GDM1 (cell line): ENCODE measurements around the gene SAMD1.
"Not testable (repeated sequence)": the region's sequence is repeated elsewhere in the genome, so short reads cannot be mapped to it uniquely, and the experiment has no call there.

Source experiments
- DNase-seq: peaks from one replicate; lab custom pipeline; 2025; lab: John Stamatoyannopoulos, UW

The SAMD1 gene

DNA sequence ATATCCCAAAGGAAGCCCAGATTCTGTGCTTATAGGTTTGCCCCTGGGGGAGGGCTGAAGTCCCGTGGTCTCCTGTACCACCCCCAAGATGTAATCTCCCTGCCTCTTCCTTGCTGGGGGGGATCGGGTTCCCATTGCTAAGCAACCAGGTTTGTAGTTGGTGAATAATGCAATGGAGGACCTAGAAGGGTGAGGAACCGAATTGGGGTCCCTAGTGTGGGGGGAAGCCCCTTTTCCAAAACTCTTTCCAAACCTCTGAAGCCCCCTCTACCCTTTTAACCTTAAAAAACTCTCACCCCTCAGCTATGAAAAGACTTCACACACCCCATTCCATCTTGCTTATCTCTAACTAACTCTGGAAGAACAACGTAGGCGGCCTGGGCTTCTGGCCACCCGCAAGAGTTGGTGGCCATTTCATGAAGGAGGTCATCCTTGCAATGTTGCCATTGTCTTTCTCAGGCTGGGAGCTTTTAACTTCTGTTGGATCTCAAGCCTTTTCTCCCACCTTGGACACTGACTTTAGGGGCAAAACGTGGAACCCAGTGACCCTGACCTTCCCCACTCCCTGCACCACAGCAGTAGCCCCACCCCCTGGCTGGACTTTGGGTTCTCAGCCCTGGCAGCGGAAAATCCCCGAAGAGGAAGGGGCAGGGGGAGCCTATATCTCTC, 29.3 kb downstream of the SAMD1 start:
- no peak for DNase-seq

DNA sequence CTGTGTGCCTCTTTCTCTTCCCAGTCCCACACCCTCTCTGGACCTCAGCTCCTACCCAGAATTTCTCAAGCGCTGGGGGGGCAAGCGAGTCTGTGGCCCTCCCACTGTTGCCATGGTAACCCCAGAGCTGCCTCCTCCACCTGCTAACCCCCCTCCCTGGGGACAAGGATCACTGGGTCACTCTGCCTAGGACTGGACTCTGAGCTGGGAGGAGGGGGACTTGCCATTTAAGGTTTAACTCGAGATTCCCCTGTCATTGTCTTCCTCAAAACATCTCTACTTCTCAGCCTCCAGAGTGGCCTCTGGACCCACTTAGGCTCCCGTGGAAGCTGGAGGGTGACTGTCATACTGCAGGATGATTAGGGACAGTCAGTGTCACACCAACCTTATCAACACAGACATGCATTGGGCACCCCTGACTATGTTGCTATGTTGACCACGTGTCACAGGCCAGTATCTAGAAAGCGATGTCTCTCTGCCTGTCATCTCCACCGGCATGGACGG, 30.8 kb downstream of the SAMD1 start:
- no peak for DNase-seq

DNA sequence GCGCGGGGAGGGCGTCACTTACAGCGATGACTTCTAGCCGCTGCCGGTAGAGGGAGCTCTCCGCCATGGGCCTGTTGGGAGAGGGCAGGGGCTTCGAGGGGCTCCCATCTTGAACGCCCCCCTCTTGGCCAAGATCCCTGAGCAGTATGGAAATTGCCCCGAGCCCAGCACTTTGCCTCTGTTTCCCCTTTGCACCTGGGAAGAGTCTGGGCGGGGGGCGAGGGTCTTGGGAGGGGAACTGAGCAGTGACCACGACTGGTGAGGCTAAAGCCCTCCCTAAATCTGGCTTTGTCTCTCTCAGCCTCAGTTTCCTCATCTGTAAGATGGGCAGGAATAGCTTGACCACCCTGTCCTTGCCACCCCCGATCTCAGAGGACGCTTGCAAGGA, 31.5 kb downstream of the SAMD1 start:
- DNase-seq = no peak

DNA sequence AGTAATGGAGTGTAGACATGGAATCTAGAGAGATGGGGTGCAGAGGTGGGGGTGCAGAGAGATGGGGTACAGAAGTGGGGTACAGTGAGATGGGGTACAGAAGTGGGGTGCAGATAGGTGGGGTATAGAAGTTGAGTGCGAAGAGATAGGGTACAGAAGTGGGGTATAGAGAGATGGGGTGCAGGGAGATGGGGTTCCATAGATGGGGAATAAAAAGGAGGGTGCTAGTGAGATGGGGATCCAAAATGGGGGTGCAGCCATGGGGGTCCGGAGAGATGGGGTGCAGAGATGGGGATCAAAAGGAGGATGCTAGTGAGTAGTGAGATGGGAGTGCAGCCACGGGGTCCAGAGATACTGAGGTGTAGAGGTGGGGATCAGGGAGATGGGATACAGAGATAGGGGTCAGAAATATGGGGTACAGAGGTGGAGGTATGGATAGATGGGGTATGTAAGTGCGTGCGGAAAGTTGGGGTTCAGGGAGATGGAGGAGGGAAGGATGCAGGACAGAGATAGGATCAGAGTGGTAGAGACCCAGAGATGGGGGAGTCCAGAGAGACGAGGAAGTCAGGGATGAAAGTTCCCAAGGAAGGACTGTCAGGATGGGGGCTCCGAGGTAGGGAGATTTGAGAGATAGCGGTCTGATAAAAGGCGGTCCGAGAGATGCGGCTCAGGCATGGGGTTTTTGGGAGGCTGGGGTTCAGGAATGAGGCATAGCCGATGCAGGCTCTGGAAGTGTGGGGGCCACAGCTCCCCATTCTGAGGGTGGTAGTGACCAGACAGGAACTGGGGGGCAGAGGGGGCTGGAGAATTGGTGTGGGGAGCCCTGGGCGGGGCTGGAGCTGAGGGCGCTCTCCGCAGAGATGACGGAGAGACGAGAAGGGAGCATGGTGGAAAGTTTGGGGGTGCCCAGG, 32.1 kb downstream of the SAMD1 start:
- DNase-seq = no peak

DNA sequence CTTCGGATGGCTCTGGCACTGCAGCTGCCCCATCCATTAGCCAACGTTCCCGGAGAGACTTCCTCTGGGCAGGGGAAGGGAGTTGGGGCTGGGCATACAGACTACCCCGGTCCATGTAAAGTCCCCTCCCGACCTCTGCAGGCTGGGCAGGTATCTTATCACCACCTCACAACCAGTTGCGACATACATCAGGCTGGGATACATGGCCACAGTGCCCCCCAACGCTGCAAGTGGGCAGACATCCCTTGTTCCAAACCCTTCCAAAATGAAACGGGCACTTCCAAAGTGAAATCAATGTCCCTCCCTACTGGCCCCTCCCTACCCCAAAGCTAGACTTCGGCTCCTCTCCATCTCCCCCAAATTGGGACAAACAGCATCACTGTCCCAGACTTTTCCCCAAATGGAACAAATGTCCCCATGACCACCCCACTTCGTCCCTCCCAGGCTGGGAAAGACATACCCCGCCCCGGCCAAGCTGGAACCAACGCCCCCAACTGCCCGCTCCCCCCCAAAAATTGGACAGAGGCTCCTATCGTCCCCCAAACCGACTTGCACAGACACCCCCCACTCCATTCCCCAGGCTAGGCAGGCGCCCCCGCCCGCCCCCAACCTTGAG, 33.7 kb downstream of the SAMD1 start:
- DNase-seq = no peak

DNA sequence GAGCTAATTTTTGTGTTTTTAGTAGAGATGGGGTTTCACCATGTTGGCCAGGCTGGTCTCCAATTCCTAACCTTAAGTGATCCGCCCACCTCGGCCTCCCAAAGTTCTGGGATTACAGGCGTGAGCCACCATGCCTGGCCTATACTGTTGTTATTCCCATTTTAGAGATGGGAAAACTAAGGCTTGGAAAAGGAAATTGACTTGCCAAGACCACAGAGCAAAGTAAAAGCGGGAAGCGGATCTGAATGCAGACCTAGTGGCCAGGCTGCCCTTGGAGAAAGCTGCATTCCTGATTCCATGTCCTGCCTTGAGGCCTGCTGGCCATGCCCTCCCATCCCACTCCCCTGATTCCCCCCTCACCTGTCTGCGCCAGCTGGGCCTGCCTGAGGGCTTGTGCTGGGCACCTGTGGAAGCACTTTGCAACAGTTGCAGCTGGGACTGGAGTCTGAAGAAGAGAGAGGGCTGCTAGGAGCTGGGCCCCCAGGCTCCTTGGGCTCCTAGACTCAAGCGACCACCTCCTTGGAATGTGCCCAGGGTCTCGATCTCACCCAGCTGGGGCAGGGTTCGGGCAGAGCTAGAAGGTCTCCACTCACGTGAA, 34.4 kb downstream of the SAMD1 start:
- DNase-seq = no peak

DNA sequence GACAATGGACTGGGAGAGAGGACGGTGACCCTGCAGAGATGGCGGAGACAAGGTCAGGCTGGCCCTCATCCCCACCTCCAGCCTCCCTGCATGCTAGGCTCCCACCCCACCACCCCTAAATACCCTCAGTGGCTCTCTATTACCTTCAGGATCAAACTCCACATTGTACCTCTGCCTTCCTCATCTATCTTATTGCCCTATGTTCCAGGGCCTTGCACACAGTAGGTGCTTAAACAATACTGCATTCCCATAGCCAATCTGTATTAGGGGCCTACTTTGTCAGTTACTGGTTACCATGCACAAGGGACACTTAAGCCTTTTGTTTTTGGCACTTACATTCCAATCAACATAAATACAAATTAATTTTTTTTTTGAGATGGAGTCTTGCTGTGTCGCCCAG, 35.2 kb downstream of the SAMD1 start:
- no peak for DNase-seq

DNA sequence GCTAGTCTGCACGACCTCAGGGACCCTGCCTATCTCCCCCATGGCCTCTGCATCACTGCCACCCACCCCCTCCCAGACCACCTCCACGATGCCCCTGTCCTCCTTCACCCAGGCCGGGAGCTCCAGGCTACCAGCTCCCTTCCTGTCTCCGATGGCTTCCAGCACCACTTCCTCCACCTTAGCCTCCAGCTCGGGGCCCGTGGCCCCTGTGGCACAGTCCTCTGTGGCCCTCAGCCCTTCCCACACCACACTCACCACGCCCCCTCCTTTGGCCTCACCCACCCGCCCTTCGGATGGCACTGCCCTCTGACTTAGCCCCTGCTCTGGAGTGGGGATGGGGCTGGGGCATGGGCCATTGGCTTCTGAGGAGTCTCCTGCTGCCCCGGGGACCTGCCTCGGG, 35.8 kb downstream of the SAMD1 start:
- DNase-seq = no peak

DNA sequence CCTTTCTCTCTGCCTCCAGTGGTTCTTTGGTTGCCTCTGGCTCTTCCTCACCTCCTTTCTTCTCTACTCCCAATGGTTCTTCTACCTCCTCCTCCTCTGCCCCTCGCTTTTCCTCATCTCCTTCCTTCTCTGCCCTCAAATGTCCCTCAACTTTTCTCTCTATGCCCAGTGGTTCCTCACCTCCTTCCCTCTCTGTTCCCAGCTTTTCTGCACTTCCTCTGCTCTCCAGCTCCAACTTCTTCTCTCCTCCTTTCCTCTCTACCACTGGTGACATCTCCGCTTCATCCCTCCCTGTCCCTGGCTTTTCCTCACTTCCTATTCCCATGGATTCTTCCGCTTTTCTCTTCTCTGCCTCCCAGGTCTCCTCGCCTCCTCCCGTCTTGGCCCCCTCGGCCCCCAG, 36.5 kb downstream of the SAMD1 start:
- DNase-seq = no peak

DNA sequence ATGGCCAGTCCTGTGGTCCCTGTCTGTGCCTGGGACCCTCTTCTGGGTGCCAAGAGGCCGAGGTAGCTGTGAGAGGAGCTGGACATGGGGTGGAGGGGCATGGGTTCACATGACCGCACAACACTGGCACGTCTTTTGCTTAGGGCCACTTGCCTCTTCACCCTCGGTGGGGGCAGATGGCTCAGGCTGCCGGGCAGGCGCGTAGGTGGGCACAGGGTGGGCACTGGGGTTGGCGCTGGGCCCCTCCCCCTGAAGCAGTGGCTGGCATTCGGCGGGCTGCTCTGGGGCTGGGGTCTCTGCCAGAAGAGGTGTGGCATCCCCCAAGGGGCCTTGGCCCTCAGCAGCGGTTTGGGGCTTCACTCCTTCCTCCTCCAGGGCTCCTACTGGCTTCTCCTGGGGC, 37.1 kb downstream of the SAMD1 start:
- no peak for DNase-seq

DNA sequence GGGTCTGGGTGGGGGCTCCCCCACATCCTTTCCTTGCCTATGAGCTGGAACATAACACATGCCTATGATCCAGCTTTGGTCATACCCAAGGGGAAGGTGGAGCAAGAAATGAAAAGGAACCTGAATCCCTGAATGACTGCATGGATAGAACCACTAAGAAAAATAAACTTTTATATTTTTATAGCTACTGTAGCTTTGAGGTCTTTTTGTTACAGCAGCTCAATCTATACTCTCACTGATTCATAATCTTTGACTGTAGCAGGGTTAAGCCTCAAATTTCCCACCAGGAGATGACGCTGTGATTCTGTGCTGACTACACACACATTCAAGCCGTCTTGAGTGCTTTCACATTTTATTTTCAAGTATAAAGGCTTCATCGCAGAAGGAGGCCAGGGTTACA, 37.5 kb downstream of the SAMD1 start:
- DNase-seq = no peak

DNA sequence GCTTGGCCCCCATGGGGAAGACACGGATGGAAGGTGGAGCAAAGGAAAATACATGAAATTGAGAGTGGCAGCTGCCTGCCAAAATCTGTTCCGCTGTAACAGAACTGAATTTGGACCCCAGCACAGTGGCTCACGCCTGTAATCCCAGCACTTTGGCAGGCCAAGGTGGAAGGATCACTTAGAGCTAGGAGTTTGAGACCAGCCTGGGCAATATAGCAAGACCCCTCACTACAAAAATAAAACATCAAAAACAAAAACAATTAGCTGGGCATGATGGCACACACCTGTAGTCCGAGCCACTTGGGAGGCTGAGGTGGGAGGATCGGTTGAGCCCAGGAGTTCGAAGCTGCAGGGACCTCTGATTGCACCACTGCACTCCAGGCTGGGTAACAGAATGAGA, 38.1 kb downstream of the SAMD1 start:
- DNase-seq = no peak

DNA sequence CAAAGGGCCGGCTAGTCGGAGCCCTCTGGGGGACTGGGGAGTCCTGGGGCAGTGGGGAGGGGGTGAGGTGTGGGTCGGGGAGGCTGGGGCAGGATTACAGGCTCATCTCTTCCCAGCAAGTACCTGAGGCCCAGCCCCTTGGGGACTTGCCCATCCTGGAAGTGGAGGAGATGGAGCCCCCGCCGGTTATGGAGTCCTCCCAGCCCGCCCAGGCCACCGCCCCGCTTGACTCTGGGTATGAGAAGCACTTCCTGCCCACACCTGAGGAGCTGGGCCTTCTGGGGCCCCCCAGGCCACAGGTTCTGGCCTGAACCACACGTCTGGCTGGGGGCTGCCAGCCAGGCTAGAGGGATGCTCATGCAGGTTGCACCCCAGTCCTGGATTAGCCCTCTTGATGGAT, 38.6 kb downstream of the SAMD1 start:
- DNase-seq = no peak

DNA sequence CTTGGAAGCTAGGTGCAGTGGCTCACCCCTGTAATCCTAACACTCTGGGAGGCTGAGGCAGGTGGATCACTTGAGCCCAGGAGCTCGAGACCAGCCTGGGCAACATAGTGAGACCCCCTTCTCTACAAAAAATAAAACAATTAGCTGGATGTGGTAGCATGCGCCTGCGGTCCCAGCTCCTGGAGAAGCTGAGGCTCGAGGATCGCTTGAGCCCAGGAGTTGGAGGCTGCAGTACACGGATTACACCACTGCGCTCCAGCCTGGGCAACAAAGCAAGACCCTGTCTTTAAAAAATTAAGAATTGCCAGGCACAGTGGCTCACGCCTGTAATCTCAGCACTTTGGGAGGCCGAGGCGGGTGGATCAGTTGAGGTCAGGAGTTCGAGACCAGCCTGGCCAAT, 39.6 kb downstream of the SAMD1 start:
- DNase-seq = not testable (repeated sequence)

DNA sequence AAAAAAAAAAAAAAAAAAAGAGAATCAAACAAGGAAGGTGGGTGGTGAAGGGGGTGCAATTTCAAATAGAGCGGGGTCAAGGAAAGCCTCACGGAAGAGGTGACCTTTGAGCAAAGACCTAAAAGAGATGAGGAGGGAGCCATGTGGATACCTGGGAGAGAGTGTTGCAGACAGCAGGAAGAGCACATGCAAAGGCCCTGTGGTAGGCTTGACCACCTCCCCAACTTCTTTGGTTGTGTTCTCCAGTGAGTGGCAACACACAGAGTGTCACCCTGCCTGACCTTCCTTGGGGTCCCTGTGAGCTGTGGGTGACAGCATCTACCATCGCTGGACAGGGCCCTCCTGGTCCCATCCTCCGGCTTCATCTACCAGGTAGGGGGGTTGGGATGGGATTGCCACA, 40.0 kb downstream of the SAMD1 start:
- DNase-seq = no peak

DNA sequence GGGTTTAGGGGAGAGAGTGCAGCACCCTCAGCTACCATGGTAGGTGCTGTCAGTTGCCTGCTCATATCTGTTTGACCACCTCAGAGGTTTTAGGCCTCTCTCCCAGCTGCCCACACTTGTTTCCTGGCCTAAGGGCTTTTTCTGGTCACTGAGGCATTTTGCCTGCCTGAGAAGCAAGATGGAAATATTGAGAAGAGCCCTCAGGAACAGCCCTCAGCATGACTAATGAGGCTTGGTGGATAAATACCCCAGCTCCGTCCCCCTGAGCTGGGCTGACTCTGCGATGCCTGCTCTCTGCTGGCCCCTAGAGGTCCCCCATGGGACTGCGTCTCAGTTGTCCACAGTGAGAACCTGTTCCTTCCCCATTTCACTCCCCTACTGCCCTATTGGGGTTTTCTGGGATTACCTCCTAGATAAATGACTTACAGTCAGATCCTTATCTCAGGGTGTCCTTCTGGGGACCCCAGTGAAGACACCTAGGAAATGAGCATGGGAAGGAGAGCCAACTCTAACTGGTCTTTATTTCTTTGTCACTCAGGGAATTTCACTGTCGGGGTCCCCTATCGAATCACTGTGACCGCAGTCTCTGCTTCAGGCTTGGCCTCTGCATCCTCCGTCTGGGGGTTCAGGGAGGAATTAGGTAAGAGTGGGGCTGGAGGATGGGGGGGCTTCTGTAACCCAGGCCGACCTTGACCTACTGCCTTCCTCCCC, 42.0 kb downstream of the SAMD1 start:
- peak; percentile 22 for DNase-seq

DNA sequence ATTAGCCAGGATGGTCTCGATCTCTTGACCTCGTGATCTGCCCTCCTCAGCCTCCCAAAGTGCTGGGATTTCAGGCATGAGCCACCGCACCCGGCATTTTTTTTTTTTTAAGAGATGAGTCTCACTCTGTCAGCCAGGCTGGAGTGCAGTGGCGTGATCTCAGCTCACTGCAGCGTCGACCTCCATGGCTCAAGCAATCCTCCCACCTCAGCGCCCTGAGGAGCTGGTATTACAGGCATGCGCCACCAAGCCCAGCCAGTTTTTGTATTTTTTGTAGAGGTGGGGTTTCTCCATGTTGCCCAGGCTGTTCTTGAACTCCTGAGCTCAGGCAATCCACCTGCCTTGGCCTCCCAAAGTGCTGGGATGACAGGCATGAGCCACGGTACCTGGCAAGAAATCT, 42.7 kb downstream of the SAMD1 start:
- not testable (repeated sequence) for DNase-seq

DNA sequence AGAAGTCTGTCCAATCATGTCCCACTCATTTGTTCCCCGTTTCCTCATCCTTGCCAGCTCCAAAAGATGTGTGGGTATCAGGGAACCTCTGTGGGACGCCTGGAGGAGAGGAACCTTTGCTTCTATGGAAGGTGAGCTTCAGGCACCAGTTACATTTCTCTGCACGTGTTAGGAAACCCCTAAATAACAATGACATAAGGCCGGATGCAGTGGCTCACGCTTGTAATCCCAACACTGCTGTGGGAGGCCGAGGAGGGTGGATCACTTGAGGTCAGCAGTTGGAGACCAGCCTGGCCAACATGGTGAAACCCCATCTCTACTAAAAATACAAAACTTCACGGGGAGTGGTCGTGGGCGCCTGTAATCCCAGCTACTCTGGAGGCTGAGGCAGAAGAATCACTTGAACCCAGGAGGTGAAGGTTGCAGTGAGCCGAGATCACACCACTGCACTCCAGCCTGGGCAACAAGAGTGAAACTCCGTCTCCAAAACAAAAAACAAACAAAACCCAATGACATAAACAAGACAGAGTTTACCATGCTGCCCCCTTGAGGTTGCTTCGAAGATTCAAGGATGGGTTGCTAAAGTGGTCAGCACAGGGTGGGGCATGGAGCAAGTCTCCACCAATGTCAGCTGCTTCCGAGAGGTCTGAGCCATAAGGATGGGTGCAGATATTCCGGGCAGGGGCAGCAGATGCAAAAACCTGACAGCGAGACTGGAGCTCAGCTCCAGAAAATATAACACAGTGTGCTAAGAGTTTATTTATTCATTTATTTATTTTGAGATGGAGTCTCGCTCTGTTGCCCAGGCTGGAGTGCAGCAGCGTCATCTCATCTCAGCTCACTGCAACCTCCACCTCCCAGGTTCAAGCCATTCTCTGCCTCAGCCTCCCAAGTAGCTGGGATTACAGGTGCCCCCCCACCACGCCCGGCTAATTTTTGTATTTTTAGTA, 47.6 kb downstream of the SAMD1 start:
- DNase-seq = not testable (repeated sequence)

DNA sequence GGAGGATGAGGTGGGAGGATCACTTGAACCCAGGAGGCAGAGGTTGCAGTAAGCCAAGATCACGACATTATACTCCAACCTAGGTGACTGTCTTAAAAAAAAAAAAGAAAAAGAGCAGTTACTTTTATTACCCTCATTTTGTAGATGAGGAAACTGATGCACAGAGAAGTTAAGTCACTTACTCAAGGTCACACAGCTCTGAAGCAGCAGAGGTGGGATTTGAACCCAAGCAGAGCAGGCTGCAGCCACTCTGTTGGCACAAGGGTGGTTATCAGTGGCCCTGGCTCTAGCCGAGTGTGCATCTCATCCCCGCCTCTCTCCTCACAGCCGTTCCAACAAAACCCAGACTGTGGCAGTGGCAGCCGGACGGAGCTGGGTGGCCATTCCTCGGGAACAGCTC, 51.4 kb downstream of the SAMD1 start:
- no peak for DNase-seq
